ENCODE measurements around the gene HADH.

DNA sequence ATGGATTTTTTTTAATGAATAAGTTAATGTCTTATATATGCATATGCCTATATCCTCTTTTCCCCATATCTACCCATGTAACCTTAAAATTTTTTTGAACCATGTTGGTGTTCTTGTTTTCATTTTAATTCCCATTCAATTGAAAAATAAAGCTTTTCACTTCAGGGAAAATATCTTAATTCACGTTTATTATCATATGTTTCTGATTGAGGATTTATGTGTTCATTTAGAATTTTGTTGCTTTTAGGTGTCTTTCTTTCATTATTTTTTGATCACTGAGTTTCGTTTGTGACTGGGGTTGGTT lies 29.1 kb downstream of the HADH start:
- TF ChIP-seq, protein P1, sequence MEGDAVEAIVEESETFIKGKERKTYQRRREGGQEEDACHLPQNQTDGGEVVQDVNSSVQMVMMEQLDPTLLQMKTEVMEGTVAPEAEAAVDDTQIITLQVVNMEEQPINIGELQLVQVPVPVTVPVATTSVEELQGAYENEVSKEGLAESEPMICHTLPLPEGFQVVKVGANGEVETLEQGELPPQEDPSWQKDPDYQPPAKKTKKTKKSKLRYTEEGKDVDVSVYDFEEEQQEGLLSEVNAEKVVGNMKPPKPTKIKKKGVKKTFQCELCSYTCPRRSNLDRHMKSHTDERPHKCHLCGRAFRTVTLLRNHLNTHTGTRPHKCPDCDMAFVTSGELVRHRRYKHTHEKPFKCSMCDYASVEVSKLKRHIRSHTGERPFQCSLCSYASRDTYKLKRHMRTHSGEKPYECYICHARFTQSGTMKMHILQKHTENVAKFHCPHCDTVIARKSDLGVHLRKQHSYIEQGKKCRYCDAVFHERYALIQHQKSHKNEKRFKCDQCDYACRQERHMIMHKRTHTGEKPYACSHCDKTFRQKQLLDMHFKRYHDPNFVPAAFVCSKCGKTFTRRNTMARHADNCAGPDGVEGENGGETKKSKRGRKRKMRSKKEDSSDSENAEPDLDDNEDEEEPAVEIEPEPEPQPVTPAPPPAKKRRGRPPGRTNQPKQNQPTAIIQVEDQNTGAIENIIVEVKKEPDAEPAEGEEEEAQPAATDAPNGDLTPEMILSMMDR (IDR thresholded peaks at IDR 0.05; ENCODE audit: insufficient read depth, low read depth, low read length), result no peak
- no peak for TF ChIP-seq EZH2 (IDR thresholded peaks at IDR 0.05; ENCODE audit: insufficient read depth, low read length)

Data from astrocyte (in vitro differentiated cells and primary cell).